NCI-H2196 (cell line): ENCODE data around the gene FAM171A1.

Experiments used
- DNase-seq: peaks from one replicate; lab custom pipeline; 2025; ENCODE audit not compliant: unreplicated experiment; lab: John Stamatoyannopoulos, UW

FAM171A1 gene

DNA sequence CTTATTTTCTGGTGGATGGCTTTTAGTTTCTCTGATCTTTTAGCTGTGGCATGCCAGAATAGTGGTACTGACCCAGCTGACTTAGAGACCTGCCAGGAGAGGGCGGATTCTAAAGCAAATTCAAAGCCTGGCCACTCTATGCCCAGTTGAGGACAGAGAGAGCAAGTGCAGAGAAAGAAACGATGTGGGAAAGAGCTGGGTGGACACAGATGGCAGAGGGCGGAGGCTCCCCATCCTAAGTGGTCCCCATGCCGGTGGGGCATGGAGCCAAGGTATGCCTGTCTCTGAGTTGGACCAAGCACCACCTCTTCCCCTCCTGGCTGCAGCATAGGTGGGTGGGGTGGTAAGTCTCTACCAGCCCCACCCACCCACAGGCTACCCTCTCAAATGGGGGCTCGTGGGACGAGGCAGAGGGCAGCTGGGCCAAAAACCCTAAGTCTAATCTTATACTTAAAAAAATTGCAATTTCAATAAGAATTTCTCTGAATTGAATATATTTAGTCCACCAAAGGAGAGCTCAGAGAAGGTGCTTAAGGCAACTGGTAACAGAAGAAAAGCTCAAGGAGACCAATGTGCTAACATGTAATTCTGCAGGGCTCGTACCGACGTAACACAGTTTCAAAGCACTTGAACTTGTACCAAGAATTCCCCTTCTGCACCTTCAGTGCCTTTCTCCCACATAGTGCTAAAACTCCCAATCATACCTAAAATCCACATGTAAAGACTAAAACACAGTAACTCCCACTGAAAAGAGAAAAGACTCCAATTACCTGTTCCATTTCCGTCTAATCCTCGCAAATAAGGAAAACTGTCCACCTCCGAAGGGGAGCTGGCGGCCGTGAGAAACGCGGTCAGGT lies 116.9 kb downstream of the FAM171A1 start:
- no peak for DNase-seq

DNA sequence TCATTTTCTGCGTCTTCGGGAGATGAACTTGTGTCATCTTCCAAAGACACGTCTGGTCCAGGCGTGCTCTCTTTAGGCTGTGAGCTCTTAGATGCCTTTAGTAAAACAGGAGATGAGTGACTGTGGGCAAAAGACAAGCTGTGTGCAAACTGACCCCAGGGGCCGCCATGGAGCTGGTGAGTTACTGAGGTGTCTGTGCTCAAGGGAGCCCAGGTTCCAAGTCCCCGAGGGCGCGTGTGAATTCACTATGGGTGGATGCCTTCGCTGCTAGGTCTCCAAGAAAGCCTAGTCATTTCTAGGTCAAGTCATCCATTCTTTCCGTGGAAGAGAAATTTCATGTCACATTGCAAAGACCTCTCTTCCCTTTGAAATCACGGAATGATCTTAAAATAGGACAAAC lies 118.7 kb downstream of the FAM171A1 start:
- no peak for DNase-seq

GRCh38 chr10:15251791-15252380 lies 119.2 kb downstream of the FAM171A1 start:
- DNase-seq, result no peak

- no peak for DNase-seq
Observed at GRCh38 chr10:15245530-15245929, 125.6 kb downstream of the FAM171A1 start.

DNA sequence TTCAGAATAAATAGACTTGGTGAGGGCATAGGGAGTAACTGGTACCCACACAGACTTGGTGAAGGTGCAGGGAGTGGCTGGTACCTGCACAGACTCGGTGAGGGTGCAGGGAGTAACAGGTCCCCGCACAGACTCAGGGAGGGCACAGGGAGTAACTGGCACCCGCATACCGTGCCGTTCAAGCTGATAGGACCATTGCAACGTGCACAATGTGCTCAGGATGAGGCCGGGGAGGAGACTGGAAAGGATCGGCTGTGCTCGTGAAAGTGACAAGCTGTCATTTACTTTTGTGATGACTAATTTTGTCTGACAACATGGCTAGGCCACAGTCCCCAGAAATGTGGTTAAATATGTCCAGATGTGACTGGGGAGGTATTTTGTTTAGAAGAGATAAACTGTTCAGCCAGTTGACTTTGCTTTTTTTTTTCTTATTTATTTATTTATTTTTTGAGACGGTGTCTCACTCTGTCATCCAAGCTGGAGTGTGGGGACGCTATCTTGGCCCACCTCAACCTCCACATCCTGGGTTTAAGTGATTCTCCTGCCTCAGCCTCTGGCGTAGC lies 126.4 kb downstream of the FAM171A1 start:
- no peak for DNase-seq

DNA sequence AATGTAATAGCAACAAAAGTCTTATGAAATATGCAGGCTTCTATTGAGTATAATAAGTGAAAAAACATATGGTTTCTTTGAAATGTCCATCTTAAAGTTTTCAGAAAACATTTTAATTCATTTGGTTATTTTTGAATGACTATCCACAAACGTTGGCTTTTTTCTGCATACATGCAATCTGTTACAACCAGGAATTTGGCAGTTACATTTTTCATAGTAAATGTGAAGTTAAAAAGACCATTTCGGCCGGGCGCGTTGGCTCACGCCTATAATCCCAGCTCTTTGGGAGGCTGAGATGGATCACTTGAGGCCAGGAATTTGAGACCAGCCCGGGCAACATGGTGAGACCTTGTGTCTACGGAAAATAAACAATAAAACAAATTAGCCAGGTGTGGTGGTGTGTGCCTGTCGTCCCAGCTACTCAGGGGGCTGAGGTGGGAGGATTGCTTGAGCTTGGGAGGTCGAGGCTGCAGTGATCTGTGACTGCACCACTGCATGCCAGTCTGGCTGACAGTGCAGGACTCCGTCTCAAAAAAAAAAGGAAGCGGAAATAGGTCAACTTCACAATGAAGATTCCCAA lies 128.7 kb downstream of the FAM171A1 start:
- no peak for DNase-seq

DNA sequence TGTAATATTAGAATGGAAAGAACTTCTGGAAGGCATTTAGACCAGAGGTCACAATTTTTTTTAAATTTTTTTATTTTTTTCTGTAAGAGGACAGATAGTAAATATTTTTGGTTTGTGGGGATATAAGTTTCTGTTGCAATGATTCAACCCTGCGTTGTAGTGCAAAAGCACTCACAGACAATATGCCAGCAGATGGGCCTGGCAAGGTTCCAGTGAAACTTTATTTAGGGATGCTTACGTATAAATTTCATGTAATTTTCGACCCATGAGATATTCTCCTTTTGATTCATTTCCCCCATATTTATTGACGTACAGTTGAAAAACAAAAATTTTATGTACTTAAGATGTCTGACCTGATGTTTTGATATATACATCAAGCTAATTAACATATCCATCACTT lies 129.8 kb downstream of the FAM171A1 start:
- DNase-seq, result no peak

DNA sequence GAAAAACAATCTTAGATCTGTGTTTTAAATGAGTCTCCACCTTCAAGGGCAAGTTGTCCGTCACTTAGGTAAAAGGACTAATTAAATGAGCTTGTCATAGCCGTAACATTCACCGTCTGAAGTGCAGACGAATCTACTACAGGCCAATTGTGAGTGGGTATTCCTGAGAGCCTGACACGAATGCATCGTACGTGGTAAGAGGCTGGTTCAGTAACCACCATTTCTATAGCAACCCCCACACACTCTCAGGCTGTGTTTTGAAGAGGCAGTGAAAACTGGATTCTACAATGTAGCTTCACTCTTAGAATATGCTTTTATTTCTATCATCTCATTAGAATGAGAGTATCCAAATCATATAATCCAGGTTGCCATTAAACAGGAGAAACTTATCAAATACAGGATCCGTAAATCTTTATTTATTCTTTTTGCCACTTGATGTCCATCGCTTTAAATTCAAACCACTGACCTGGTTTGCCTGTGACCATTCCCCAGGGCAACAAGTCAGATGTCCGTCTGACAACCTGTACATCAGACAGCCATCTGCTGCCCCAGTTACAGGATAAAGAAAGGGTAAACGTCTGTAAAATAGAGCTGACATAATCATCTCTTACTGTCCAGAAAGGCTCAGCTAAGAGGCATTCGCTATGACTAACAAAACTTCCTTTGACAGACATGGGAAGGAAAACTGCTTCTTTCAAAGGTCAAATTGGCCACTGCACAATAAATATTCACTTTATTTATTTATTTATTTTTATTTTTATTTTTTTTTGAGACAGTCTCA lies 132.3 kb downstream of the FAM171A1 start:
- no peak for DNase-seq

DNA sequence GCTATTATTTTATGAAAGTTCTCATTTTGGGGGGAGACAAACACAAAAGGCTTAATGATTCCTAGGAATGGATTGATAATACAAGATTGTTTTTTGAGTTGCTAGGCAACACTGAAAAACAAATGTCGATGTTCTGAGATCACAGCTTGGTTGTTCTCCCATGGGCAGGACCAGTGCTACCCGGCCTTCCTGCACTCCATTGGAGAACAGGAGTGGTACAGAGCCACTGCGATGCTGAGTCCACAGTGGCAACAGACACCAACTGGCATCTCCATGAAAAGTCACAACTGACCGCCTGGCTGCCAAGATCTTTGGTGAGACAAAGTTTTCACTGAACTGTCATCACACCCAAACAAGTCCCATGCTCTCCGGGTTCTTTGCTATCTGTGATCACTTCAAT lies 133.7 kb downstream of the FAM171A1 start:
- DNase-seq, result no peak

DNA sequence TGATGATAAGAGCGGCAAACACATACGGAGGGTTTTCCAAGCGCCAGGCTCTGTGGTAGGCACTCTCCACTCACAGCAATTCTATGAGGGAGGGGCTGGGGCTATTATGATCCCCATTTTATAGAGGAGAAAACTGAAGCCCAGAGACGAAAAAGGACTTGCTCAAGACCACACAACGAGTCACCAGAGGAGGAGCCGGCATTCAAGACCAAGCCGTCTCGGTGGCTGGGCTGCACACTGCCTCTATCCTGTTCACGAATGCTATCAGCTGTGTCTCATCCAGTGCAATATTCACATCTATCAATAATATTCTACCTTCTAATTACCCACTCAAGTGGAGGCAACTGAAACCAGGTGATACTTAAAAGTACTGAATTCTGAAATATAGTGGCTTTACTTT lies 134.7 kb downstream of the FAM171A1 start:
- DNase-seq, result no peak

- DNase-seq, result no peak
Observed at GRCh38 chr10:15232279-15232678, 138.8 kb downstream of the FAM171A1 start.

DNA sequence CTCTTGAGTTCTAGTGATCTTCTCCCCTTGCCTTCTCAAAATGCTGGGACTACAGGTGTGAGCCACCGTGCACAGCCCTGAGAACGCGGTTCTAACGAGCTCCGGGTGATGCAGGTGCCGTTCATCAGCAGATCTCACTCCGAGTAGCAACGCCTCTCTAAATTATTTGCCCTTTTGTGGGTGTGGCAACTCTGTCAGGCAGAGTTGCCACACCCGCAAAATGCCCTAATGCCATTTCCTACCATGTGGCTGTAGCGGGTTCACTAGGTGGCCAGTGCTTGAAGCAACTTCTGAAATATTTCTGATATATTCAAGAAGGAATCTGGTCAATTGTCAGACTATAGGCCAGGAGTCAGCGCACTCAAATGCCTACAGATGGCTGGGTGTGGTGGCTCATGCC lies 139.7 kb downstream of the FAM171A1 start:
- no peak for DNase-seq

DNA sequence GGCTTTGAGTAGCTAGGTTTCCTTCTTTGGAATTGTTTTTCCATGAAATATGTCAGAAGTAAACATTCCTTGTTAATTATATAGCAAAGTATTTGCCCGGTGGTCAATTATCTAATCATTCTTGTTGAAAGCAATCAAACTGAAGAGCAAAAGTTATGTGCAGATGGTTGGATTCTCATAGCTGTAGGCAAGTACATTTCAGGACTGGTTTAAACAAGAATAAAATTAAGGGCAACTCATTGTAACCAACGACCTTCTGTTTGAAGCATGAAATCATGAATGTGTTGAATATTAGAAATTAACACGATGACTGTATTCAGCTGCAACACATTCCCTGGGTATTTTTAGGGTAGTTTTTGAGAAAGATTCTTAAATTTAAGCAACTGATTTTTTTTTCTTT lies 140.8 kb downstream of the FAM171A1 start:
- no peak for DNase-seq

GRCh38 chr10:15229268-15229667 lies 141.8 kb downstream of the FAM171A1 start:
- no peak for DNase-seq

DNA sequence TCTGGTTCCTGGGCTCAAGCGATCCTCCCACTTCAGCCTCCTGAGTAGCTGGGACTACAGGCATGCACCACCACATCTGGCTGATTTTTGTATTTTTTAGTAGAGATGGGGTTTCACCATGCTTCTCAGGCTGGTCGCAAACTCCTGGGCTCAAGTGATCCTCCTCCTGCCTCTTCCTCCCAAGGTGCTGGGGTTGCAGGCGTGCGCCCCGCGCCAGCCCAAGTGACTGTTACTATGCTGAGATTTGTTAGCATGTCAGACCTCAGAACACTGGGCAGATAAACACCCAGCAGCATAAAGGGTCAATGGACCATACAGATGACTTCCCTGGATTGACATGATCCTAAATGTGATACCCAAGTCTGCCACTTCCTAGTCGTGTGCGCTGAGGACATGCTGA lies 142.7 kb downstream of the FAM171A1 start:
- no peak for DNase-seq

DNA sequence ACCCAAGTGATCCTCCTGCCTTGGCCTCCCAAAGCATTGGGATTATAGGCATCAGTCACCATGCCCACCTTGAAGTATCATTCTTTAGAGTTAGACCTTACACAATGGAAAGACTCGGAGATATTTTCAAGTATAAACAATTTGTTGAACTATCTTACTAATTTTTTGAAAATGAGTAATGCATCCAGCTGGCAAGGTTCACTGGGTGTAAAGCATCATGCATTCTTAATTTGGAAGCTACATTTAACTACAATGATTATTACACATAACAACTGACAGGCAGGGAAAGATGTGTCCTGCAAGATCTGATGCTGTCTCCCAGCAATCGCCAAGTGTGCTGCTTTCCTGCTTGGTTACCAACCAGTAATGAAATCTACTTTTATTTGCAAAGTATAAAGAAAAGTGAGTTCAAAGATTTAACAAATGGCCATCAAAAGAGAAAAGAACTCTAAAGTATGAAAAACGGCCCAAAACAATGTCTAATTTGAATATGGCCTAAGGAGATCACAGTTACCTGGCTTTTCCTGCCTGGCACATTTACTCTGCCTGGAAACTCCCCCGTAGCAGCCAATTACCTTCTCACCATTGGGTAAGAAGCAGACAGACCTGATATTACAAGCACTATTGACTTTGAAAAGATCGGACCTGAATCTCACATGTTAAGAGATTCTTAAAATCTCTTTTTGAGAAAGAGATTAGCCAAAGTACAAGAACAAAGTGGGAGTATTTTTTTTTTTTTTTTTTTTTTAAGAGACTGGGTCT lies 143.3 kb downstream of the FAM171A1 start:
- DNase-seq, result no peak

DNA sequence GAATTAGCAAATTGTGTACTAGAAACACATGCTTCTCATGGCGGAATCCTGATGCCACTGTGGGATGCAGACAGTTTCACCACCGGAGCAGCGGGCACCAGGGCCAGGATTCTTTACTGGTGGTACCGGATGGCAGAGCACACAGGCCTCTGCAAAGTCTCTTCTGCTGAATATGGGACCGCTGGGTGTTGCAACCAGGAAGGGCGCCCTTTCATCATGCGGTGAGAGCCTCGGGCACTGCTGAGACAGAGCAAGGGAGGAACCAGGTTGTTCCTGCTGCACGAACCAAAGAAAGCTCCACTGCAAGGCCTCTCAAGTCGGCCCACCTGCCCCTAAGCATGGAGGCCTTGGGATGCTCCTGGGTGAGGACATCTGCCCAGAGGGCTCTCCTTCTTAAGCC lies 145.6 kb downstream of the FAM171A1 start:
- no peak for DNase-seq

DNA sequence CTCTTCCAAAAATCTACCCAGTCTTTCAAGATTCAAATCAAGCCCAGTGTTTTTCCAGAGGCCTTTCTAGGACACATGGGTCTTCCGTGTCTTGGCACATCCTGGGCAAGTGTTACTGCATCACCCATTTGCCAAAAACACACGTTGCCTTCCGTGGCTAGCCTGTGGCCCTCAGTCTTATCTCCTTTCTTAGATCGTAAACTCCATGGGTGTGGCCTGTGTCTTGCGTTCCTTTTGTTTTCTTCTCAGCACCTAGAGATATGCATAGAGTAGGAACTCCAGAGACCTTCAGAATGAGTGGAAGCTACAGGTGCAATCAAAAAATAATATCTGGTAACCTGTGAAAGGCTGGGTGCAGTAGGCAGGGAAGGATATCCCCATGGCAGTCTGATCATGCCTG lies 146.1 kb downstream of the FAM171A1 start:
- DNase-seq, result no peak

- DNase-seq, result no peak
Observed at GRCh38 chr10:15223174-15223573, 147.9 kb downstream of the FAM171A1 start.

- no peak for DNase-seq
Observed at GRCh38 chr10:15222511-15222910, 148.6 kb downstream of the FAM171A1 start.

DNA sequence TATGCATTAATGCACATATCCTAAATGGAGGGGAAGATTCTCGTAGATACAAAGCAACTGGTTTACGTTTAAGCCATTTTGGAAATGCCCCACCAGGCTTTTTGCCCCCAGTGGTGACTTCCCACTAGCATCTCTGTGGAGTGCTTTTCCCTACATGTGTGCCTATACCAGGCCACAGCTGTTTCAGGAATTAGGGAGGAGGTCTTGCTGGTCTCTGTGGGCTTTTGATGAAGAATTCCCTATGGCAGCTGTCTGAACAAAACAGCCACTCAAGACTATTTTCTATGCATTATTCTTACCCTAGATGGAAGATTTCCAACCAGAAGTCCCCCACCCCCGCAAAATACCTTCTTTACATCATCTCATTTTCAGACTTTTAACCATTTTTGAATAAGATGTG lies 150.6 kb downstream of the FAM171A1 start:
- no peak for DNase-seq
